IMR-90 (cell line): ENCODE data around the gene CPSF4.

Experiments
- BHLHE40 ChIP-seq: fragments of 150-350 bp; IDR thresholded peaks from 2 replicates; pipeline ENCODE4 v1.6.1; 2016; ENCODE audit warnings: mild to moderate bottlenecking, low read depth, low read length
- FOS ChIP-seq: fragments of 150-350 bp; IDR thresholded peaks from 2 replicates; pipeline ENCODE4 v1.6.1; 2016; ENCODE audit warnings: low read depth, low read length
- POLR2A ChIP-seq: IDR thresholded peaks from 2 replicates; pipeline ENCODE4 v1.6.1; 2012; ENCODE audit warnings: mild to moderate bottlenecking, low read depth, low read length
- RAD21 ChIP-seq: IDR thresholded peaks from 2 replicates; pipeline ENCODE4 v1.6.1; 2012; ENCODE audit warnings: low read length, improper control_type of control experiment
- RFX5 ChIP-seq: IDR thresholded peaks from 2 replicates; pipeline ENCODE4 v1.8.0; 2012; ENCODE audit warnings: low read depth, mild to moderate bottlenecking, low read length, moderate library complexity
- SMC3 ChIP-seq: fragments of 150-350 bp; IDR thresholded peaks from 2 replicates; pipeline ENCODE4 v1.6.1; 2016; ENCODE audit warnings: low read depth, mild to moderate bottlenecking, antibody characterized with exemption, low read length, moderate library complexity
- TF ChIP-seq, protein P1 (sequence below): conservative IDR thresholded peaks from 2 replicates; pipeline ENCODE4 v1.5.1; 2012; ENCODE audit warnings: mild to moderate bottlenecking, low read depth, low read length, improper control_type of control experiment
- TF ChIP-seq, protein P2 (sequence below): fragments of 150-350 bp; IDR thresholded peaks from 2 replicates; pipeline ENCODE4 v1.6.1; 2016; ENCODE audit warnings: low read depth, mild to moderate bottlenecking, low read length, moderate library complexity, borderline replicate concordance
- TF ChIP-seq, protein P3 (sequence below): fragments of 150-350 bp; IDR thresholded peaks from 2 replicates; pipeline ENCODE4 v1.6.1; 2017; ENCODE audit warnings: mild to moderate bottlenecking, antibody characterized with exemption, low read length, low read depth

DNA sequence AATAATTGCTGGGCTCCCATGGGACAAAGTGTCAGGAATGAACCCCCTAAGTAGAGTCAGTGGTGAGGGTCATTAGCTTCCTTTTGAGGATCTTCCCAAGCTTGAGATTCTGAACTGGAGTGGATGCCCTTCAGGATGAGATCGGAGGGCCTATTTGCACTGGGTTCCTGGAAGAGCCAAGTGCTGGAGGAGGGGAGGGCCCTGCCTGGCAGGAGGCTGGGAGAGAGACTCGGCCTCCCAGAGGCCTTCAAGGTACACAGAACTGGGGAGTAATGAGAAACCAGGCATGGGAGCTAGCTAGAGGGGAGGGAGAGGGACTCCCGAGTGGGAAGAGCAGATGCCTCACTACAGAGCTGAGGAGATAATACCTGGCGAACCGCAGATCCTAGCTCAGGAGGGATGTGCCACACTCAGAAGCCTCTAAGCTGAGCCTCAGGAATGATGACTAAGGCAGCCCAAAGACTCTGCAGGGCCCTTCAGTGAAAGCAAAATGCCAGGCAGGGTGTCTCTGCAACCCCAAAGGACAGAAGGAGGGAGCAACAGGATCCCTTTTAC lies 39.8 kb upstream of the CPSF4 start:
- TF ChIP-seq POLR2A (no peak), RFX5 (no peak), BHLHE40 (no peak), RAD21 (no peak), SMC3 (no peak), FOS (no peak)
- TF ChIP-seq, protein P1, sequence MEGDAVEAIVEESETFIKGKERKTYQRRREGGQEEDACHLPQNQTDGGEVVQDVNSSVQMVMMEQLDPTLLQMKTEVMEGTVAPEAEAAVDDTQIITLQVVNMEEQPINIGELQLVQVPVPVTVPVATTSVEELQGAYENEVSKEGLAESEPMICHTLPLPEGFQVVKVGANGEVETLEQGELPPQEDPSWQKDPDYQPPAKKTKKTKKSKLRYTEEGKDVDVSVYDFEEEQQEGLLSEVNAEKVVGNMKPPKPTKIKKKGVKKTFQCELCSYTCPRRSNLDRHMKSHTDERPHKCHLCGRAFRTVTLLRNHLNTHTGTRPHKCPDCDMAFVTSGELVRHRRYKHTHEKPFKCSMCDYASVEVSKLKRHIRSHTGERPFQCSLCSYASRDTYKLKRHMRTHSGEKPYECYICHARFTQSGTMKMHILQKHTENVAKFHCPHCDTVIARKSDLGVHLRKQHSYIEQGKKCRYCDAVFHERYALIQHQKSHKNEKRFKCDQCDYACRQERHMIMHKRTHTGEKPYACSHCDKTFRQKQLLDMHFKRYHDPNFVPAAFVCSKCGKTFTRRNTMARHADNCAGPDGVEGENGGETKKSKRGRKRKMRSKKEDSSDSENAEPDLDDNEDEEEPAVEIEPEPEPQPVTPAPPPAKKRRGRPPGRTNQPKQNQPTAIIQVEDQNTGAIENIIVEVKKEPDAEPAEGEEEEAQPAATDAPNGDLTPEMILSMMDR, result no peak
- TF ChIP-seq, protein P2, sequence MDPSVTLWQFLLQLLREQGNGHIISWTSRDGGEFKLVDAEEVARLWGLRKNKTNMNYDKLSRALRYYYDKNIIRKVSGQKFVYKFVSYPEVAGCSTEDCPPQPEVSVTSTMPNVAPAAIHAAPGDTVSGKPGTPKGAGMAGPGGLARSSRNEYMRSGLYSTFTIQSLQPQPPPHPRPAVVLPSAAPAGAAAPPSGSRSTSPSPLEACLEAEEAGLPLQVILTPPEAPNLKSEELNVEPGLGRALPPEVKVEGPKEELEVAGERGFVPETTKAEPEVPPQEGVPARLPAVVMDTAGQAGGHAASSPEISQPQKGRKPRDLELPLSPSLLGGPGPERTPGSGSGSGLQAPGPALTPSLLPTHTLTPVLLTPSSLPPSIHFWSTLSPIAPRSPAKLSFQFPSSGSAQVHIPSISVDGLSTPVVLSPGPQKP, result no peak
- TF ChIP-seq, protein P3, sequence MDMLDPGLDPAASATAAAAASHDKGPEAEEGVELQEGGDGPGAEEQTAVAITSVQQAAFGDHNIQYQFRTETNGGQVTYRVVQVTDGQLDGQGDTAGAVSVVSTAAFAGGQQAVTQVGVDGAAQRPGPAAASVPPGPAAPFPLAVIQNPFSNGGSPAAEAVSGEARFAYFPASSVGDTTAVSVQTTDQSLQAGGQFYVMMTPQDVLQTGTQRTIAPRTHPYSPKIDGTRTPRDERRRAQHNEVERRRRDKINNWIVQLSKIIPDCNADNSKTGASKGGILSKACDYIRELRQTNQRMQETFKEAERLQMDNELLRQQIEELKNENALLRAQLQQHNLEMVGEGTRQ, result no peak
